ENCODE measurements around the gene CYYR1.

DNA sequence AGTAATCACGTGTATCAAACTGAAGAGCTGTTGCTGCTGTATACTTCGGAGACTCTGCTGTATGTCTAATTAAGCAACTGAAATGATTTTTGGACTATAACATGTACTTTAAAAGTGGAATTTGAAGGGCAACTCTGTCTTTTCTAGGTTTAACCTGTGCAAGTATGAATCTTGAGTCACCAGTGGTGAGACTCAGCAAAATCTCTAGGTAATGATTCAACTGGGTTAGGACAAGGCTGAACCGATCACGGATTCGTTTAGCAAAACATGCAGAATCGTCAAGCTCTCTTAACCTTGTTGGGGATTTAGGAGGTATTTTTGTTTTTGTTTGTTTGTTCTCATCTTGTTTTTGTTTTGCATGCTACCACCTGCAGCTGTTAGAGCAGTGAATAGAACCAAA lies 149.6 kb downstream of the CYYR1 start:
- TF ChIP-seq, protein P1, sequence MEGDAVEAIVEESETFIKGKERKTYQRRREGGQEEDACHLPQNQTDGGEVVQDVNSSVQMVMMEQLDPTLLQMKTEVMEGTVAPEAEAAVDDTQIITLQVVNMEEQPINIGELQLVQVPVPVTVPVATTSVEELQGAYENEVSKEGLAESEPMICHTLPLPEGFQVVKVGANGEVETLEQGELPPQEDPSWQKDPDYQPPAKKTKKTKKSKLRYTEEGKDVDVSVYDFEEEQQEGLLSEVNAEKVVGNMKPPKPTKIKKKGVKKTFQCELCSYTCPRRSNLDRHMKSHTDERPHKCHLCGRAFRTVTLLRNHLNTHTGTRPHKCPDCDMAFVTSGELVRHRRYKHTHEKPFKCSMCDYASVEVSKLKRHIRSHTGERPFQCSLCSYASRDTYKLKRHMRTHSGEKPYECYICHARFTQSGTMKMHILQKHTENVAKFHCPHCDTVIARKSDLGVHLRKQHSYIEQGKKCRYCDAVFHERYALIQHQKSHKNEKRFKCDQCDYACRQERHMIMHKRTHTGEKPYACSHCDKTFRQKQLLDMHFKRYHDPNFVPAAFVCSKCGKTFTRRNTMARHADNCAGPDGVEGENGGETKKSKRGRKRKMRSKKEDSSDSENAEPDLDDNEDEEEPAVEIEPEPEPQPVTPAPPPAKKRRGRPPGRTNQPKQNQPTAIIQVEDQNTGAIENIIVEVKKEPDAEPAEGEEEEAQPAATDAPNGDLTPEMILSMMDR (IDR thresholded peaks at IDR 0.05) = no peak
- TF ChIP-seq POLR2A (IDR thresholded peaks at IDR 0.05) (no peak), EP300 (IDR thresholded peaks at IDR 0.05) (no peak), POLR2AphosphoS5 (IDR thresholded peaks at IDR 0.05) (no peak)

All from gastroesophageal sphincter (tissue), 3 donors.